Fibroblast of lung (primary cell): ENCODE data around the gene TAP1. TPM values are rescaled to one million over a fixed set of nuclear protein-coding genes. Genes with fewer than 3 reads are reported as not detected.

Experiments
- DNase-seq, 2 donors: peaks; one replicate each; pipeline versions ENCODE4 v3.0.0 to v3.0.0-alpha.2; 2010; ENCODE audit warnings: low read depth in 2 of 2
- H2AFZ ChIP-seq: 2 replicates; pipeline ENCODE4 v1.5.1; 2012; ENCODE audit warnings: low read length, control low read depth, inconsistent platforms
- H3K27ac ChIP-seq: 2 replicates; pipeline ENCODE4 v1.5.1; 2011; ENCODE audit warnings: low read length, control low read depth; ENCODE audit not compliant: insufficient read depth
- H3K27me3 ChIP-seq: 2 replicates; pipeline ENCODE4 v1.5.1; 2011; ENCODE audit warnings: mild to moderate bottlenecking, low read length; ENCODE audit not compliant: control insufficient read depth, insufficient read depth
- H3K36me3 ChIP-seq: 2 replicates; pipeline ENCODE4 v1.5.1; 2011; ENCODE audit warnings: low read length; ENCODE audit not compliant: control insufficient read depth, insufficient read depth
- H3K4me1 ChIP-seq: 2 replicates; pipeline ENCODE4 v1.5.1; 2011; ENCODE audit warnings: low read length; ENCODE audit not compliant: control insufficient read depth, insufficient read depth; ENCODE audit errors: extremely low read depth
- H3K4me2 ChIP-seq: 2 replicates; pipeline ENCODE4 v1.5.1; 2011; ENCODE audit warnings: low read length, control low read depth; ENCODE audit not compliant: insufficient read depth; ENCODE audit errors: extremely low read depth
- H3K4me3 ChIP-seq, 4 experiments: fragments of 200-600 bp in 1 of 4; sonication (generic) in 1 of 4; replicated peaks in 1 of 4; 2 replicates each; pipeline ENCODE4 v1.5.1; 2011 to 2016; ENCODE audit warnings: low read length in 4 of 4, low read depth in 3 of 4, mild to moderate bottlenecking in 3 of 4, control low read depth in 2 of 4, inconsistent platforms in 1 of 4, mixed read lengths in 1 of 4; ENCODE audit not compliant: insufficient read depth in 1 of 4; ENCODE audit errors: control extremely low read depth in 1 of 4
- H3K79me2 ChIP-seq: 2 replicates; pipeline ENCODE4 v1.5.1; 2012; ENCODE audit warnings: mild to moderate bottlenecking, low read length, inconsistent platforms; ENCODE audit not compliant: control insufficient read depth, insufficient read depth
- H3K9ac ChIP-seq: 2 replicates; pipeline ENCODE4 v1.5.1; 2011; ENCODE audit warnings: mild to moderate bottlenecking, low read length, control low read depth; ENCODE audit not compliant: insufficient read depth
- H3K9me3 ChIP-seq: 2 replicates; pipeline ENCODE4 v1.5.1; 2012; ENCODE audit warnings: low read depth, low read length; ENCODE audit not compliant: control insufficient read depth, insufficient read depth
- H4K20me1 ChIP-seq: 2 replicates; pipeline ENCODE4 v1.5.1; 2011; ENCODE audit warnings: low read length; ENCODE audit not compliant: control insufficient read depth, insufficient read depth; ENCODE audit errors: extremely low read depth
- CTCF ChIP-seq, 2 donors: IDR thresholded peaks in 1 of 2; conservative IDR thresholded peaks in 1 of 2; 1 replicate in 1 of 2; 2 replicates in 1 of 2; pipeline ENCODE4 v1.5.1; 2011 to 2012; ENCODE audit warnings: low read length in 2 of 2, control low read depth in 1 of 2, inconsistent platforms in 1 of 2, low read depth in 1 of 2, mild to moderate bottlenecking in 1 of 2
- EZH2 ChIP-seq: IDR thresholded peaks from 2 replicates; pipeline ENCODE4 v1.5.1; 2012; ENCODE audit warnings: low read length, control low read depth, mild to moderate bottlenecking; ENCODE audit errors: missing control alignments
- polyA plus RNA-seq, 2 donors: library from polyadenylated mRNA; depleted of rRNA in 1 of 2; stranded (reverse) in 1 of 2; unstranded in 1 of 2; fragments of >200 nt; gene quantifications; 2 replicates each; pipeline ENCODE4 v1.2.1, GENCODE V29; 2011 to 2012; ENCODE audit warnings: missing spikeins in 1 of 2
- total RNA-seq: library from RNA; depleted of rRNA; stranded (reverse); fragments of >200 nt; gene quantifications from 2 replicates; pipeline ENCODE4 v1.2.1, GENCODE V29; 2014

TAP1 gene
- total and polyA plus RNA-seq, 2 donors (not counting 1 experiment from before 2014, with no cell fraction given) = 31.4 to 107 TPM

GRCh38 chr6:32839356-32839755, 14.1 kb downstream of the TAP1 start:
- peaks cover 8% of the 10 kb centered on the region for H3K36me3 ChIP-seq
- no peaks in the 10 kb centered on the region for H3K4me1 ChIP-seq
- no peaks in the 10 kb centered on the region for H3K27me3 ChIP-seq
- H4K20me1 ChIP-seq = no peaks in the 10 kb centered on the region
- DNase-seq = no peak
- no peaks in the 10 kb centered on the region for H3K9me3 ChIP-seq
- no peak overlapping the region for H3K4me3 ChIP-seq
- peaks cover 6% of the 10 kb centered on the region for H3K79me2 ChIP-seq
- H3K9ac ChIP-seq = no peak overlapping the region
- no peak overlapping the region for H2AFZ ChIP-seq
- no peak overlapping the region for H3K27ac ChIP-seq
- no peak overlapping the region for H3K4me2 ChIP-seq
- no peak for TF ChIP-seq EZH2
- no peak for TF ChIP-seq CTCF (conservative IDR thresholded peaks at IDR 0.05 in 1 of 2, IDR thresholded peaks at IDR 0.05 in 1 of 2; ENCODE audit: low read depth in 1 of 2, low read length in 2 of 2)

- peaks cover 10% of the 10 kb centered on the region for H3K36me3 ChIP-seq
- peak within 1 kb of the TSS; percentile 78 to 88 (median 78) for H3K4me3 ChIP-seq
- peak within 1 kb of the TSS; percentile 88 for H2AFZ ChIP-seq
- H3K9me3 ChIP-seq = no peaks in the 10 kb centered on the region
- H4K20me1 ChIP-seq = no peaks in the 10 kb centered on the region
- H3K79me2 ChIP-seq = peaks cover 3% of the 10 kb centered on the region
- peak within 1 kb of the TSS; percentile 91 for H3K9ac ChIP-seq
- TF ChIP-seq CTCF (conservative IDR thresholded peaks at IDR 0.05 in 1 of 2, IDR thresholded peaks at IDR 0.05 in 1 of 2; ENCODE audit: low read depth in 1 of 2, low read length in 2 of 2) (peak; percentile 88 to 94), EZH2 (no peak)
- peak within 1 kb of the TSS; percentile 98 for H3K4me2 ChIP-seq
- DNase-seq = peak; percentile 85 to 92
- no peaks in the 10 kb centered on the region for H3K27me3 ChIP-seq
- peak within 1 kb of the TSS; percentile 90 for H3K27ac ChIP-seq
- no peaks in the 10 kb centered on the region for H3K4me1 ChIP-seq
Observed at GRCh38 chr6:32838114-32838958, 15.2 kb downstream of the TAP1 start, which contains the start of gene TAP2. Gene TAP2 (minus strand): TSS chr6:32838739. CDS start chr6:32838233, 506 bp downstream.

GRCh38 chr6:32837651-32838113, 15.8 kb downstream of the TAP1 start:
- peak in 1 of 2 donors; percentile 42 for DNase-seq
- H3K27me3 ChIP-seq = no peaks in the 10 kb centered on the region
- H2AFZ ChIP-seq = peak overlapping the region; percentile 88
- H3K9me3 ChIP-seq = no peaks in the 10 kb centered on the region
- H3K79me2 ChIP-seq = peaks cover 3% of the 10 kb centered on the region
- H3K4me3 ChIP-seq = peak overlapping the region; percentile 78 to 88 (median 78)
- no peaks in the 10 kb centered on the region for H3K4me1 ChIP-seq
- no peak for TF ChIP-seq CTCF (conservative IDR thresholded peaks at IDR 0.05 in 1 of 2, IDR thresholded peaks at IDR 0.05 in 1 of 2; ENCODE audit: low read depth in 1 of 2, low read length in 2 of 2)
- TF ChIP-seq EZH2 = no peak
- H3K9ac ChIP-seq = peak overlapping the region; percentile 51
- no peaks in the 10 kb centered on the region for H4K20me1 ChIP-seq
- H3K36me3 ChIP-seq = peaks cover 10% of the 10 kb centered on the region
- peak overlapping the region; percentile 90 for H3K27ac ChIP-seq
- peak overlapping the region; percentile 98 for H3K4me2 ChIP-seq
